Neuronal stem cell (in vitro differentiated cells): Measurements from ENCODE around the gene PARD3B.

Source experiments
- DNase-seq: peaks from one replicate; pipeline ENCODE4 v3.0.0-alpha.2; 2013; ENCODE audit warnings: low spot score
- H2AFZ ChIP-seq: one replicate; pipeline ENCODE4 v1.6.1; 2013; ENCODE audit warnings: mild to moderate bottlenecking, low read length, inconsistent platforms
- H2AK5ac ChIP-seq: 2 replicates; pipeline ENCODE4 v1.6.1; 2013; ENCODE audit warnings: low read depth, mild to moderate bottlenecking, inconsistent platforms, low read length, moderate library complexity, mixed read lengths
- H2BK120ac ChIP-seq: 2 replicates; pipeline ENCODE4 v1.6.1; 2013; ENCODE audit warnings: low read depth, mild to moderate bottlenecking, inconsistent platforms, low read length, moderate library complexity, mixed read lengths
- H2BK12ac ChIP-seq: one replicate; pipeline ENCODE4 v1.6.1; 2013; ENCODE audit warnings: low read length, inconsistent platforms
- H2BK15ac ChIP-seq: 2 replicates; pipeline ENCODE4 v1.6.1; 2013; ENCODE audit warnings: mild to moderate bottlenecking, low read length, inconsistent platforms, mixed read lengths
- H2BK5ac ChIP-seq: one replicate; pipeline ENCODE4 v1.6.1; 2013; ENCODE audit warnings: inconsistent platforms, mild to moderate bottlenecking, low read length, moderate library complexity
- H3K14ac ChIP-seq: one replicate; pipeline ENCODE4 v1.6.1; 2013; ENCODE audit warnings: low read length, inconsistent platforms
- H3K18ac ChIP-seq: 2 replicates; pipeline ENCODE4 v1.6.1; 2013; ENCODE audit warnings: low read length, inconsistent platforms
- H3K23ac ChIP-seq: 2 replicates; pipeline ENCODE4 v1.6.1; 2013; ENCODE audit warnings: low read depth, mild to moderate bottlenecking, mixed read lengths, low read length, inconsistent platforms; ENCODE audit not compliant: poor library complexity
- H3K27ac ChIP-seq: replicated peaks from 3 replicates; pipeline ENCODE4 v1.5.1; 2013; ENCODE audit warnings: low read length, inconsistent platforms
- H3K27me3 ChIP-seq, 3 experiments: 2 replicates each; pipeline ENCODE4 v1.6.1; 2013; ENCODE audit warnings: low read length in 3 of 3, mild to moderate bottlenecking in 2 of 3, inconsistent platforms in 1 of 3, low read depth in 1 of 3, mixed read lengths in 1 of 3, moderate library complexity in 1 of 3; ENCODE audit not compliant: control insufficient read depth in 3 of 3, insufficient read depth in 3 of 3
- H3K36me3 ChIP-seq, 2 donors: replicated peaks in 1 of 2; 2 replicates each; pipeline ENCODE4 v1.6.1; 2013; ENCODE audit warnings: low read length in 2 of 2; ENCODE audit not compliant: control insufficient read depth in 2 of 2, insufficient read depth in 2 of 2
- H3K4ac ChIP-seq: 2 replicates; pipeline ENCODE4 v1.6.1; 2013; ENCODE audit warnings: inconsistent platforms, mild to moderate bottlenecking, low read length, moderate library complexity
- H3K4me1 ChIP-seq, 2 donors: 1 replicate in 1 of 2; 2 replicates in 1 of 2; pipeline ENCODE4 v1.6.1; 2013; ENCODE audit warnings: low read length in 2 of 2, low read depth in 1 of 2; ENCODE audit not compliant: control insufficient read depth in 2 of 2, insufficient read depth in 1 of 2
- H3K4me2 ChIP-seq: one replicate; pipeline ENCODE4 v1.6.1; 2013; ENCODE audit warnings: mild to moderate bottlenecking, low read length, inconsistent platforms; ENCODE audit not compliant: insufficient read depth, poor library complexity, severe bottlenecking
- H3K4me3 ChIP-seq, 2 donors: 2 replicates each; pipeline ENCODE4 v1.5.1; 2013; ENCODE audit warnings: low read length in 2 of 2, mild to moderate bottlenecking in 2 of 2, inconsistent platforms in 1 of 2, moderate library complexity in 1 of 2
- H3K79me1 ChIP-seq: one replicate; pipeline ENCODE4 v1.6.1; 2013; ENCODE audit warnings: low read depth, mild to moderate bottlenecking, inconsistent platforms, low read length, moderate library complexity
- H3K9ac ChIP-seq: one replicate; pipeline ENCODE4 v1.6.1; 2013; ENCODE audit warnings: mild to moderate bottlenecking, low read depth, low read length, inconsistent platforms; ENCODE audit not compliant: poor library complexity
- H3K9me3 ChIP-seq, 2 donors: replicated peaks in 1 of 2; 2 replicates each; pipeline versions ENCODE3 to v1.6.1; 2013; ENCODE audit warnings: low read length in 2 of 2, mild to moderate bottlenecking in 2 of 2, inconsistent platforms in 1 of 2, low read depth in 1 of 2, mixed read lengths in 1 of 2, moderate library complexity in 1 of 2; ENCODE audit not compliant: control insufficient read depth in 2 of 2, insufficient read depth in 1 of 2
- H4K8ac ChIP-seq: one replicate; pipeline ENCODE4 v1.6.1; 2013; ENCODE audit warnings: low read depth, mild to moderate bottlenecking, inconsistent platforms, low read length, moderate library complexity
- H4K91ac ChIP-seq: one replicate; pipeline ENCODE4 v1.6.1; 2013; ENCODE audit warnings: low read length, low read depth, mild to moderate bottlenecking, inconsistent platforms; ENCODE audit not compliant: poor library complexity
- WGBS, 2 donors: extraction: QIAGEN DNeasy Blood & Tissue Kit; methylation state at CpG; one replicate each; pipeline ENCODE4 v1.1.7; 2013; ENCODE audit warnings: missing lambda C conversion rate in 2 of 2, mixed read lengths in 1 of 2; ENCODE audit not compliant: insufficient read length in 2 of 2, insufficient replicate concordance in 1 of 2; ENCODE audit errors: extremely low coverage in 2 of 2; 5-methylcytosine and 5-hydroxymethylcytosine counted together

Gene PARD3B

GRCh38 chr2:204515416-204515815 lies 29.9 kb upstream of the PARD3B start:
- H3K36me3 ChIP-seq: no peaks in the 10 kb centered on the region
- no peak overlapping the region for H3K4me3 ChIP-seq
- no peak overlapping the region for H2BK12ac ChIP-seq
- no peak overlapping the region for H3K23ac ChIP-seq
- no peak overlapping the region for H3K27ac ChIP-seq
- H2BK5ac ChIP-seq: no peak overlapping the region
- no peaks in the 10 kb centered on the region for H3K27me3 ChIP-seq
- no peak for DNase-seq
- H3K79me1 ChIP-seq: no peaks in the 10 kb centered on the region
- H3K4ac ChIP-seq: no peak overlapping the region
- H3K14ac ChIP-seq: no peak overlapping the region
- no peak overlapping the region for H3K4me2 ChIP-seq
- H2AK5ac ChIP-seq: no peak overlapping the region
- no peak overlapping the region for H2BK120ac ChIP-seq
- no peak overlapping the region for H2AFZ ChIP-seq
- no peak overlapping the region for H4K91ac ChIP-seq
- no peak overlapping the region for H2BK15ac ChIP-seq
- H3K4me1 ChIP-seq: no peaks in the 10 kb centered on the region
- H3K9ac ChIP-seq: no peak overlapping the region
- WGBS, 2 donors: no CpG with 5 or more reads among the region's 3 CpGs
- no peak overlapping the region for H3K18ac ChIP-seq
- peaks cover 0 to 3% of the 10 kb centered on the region in 2 donors for H3K9me3 ChIP-seq
- H4K8ac ChIP-seq: no peak overlapping the region

GRCh38 chr2:204517154-204517553 lies 28.1 kb upstream of the PARD3B start:
- H2BK120ac ChIP-seq: no peak overlapping the region
- no peak overlapping the region for H4K8ac ChIP-seq
- H2AFZ ChIP-seq: no peak overlapping the region
- no peaks in the 10 kb centered on the region for H3K27me3 ChIP-seq
- H3K4me2 ChIP-seq: no peak overlapping the region
- peaks cover 0 to 3% of the 10 kb centered on the region in 2 donors for H3K9me3 ChIP-seq
- H2BK12ac ChIP-seq: no peak overlapping the region
- no peak overlapping the region for H3K9ac ChIP-seq
- no peak overlapping the region for H3K4ac ChIP-seq
- H3K14ac ChIP-seq: no peak overlapping the region
- H4K91ac ChIP-seq: no peak overlapping the region
- no peak overlapping the region for H3K23ac ChIP-seq
- no CpG with 5 or more reads among the region's 5 CpGs for WGBS, 2 donors
- H3K27ac ChIP-seq: no peak overlapping the region
- H2BK15ac ChIP-seq: no peak overlapping the region
- H3K79me1 ChIP-seq: no peaks in the 10 kb centered on the region
- no peak overlapping the region for H2AK5ac ChIP-seq
- no peaks in the 10 kb centered on the region for H3K36me3 ChIP-seq
- H3K4me1 ChIP-seq: no peaks in the 10 kb centered on the region
- H3K18ac ChIP-seq: no peak overlapping the region
- H2BK5ac ChIP-seq: no peak overlapping the region
- DNase-seq: no peak
- H3K4me3 ChIP-seq: no peak overlapping the region

DNA sequence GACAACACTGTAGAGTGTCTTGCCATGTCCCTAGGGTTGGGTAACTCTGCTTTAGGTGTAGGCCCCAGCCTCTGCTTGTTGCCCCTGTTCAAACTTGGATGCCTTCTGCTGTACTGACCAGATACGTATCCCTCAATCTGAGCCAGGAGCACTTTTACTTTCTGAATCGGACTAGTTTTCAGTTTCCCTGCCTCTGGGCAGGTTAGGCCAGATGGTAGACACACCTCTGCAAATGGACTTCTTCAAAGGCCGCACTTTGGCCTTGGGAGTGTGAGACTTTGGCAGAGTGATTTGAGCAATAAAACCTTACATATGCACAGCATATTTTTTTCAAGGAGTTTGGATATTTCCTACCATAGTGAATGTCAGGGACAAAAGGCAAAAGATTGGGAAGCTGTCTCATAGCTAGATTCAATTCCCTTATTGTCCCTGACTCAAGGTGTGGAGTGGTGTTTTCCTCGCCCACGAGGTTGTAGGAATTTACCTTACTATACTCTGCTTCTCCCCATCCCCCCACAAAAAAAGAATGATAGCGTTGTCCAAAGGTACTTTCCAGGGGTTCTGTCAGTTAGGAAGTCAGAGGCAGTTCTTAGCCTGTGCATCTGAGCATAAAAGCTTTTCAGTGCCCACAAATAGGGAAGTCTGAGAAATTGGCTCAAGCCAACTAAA lies 15.3 kb upstream of the PARD3B start:
- no peak overlapping the region for H3K4me3 ChIP-seq
- no peak overlapping the region for H2BK12ac ChIP-seq
- no CpG with 5 or more reads among the region's 6 CpGs for WGBS, 2 donors
- no peak overlapping the region for H3K4ac ChIP-seq
- H3K79me1 ChIP-seq: no peaks in the 10 kb centered on the region
- H2BK120ac ChIP-seq: no peak overlapping the region
- no peak overlapping the region for H4K8ac ChIP-seq
- DNase-seq: no peak
- H3K9me3 ChIP-seq: no peaks in the 10 kb centered on the region
- no peak overlapping the region for H2BK5ac ChIP-seq
- H3K9ac ChIP-seq: no peak overlapping the region
- H3K27me3 ChIP-seq: no peaks in the 10 kb centered on the region
- H3K14ac ChIP-seq: no peak overlapping the region
- H3K18ac ChIP-seq: no peak overlapping the region
- H2BK15ac ChIP-seq: no peak overlapping the region
- no peaks in the 10 kb centered on the region for H3K4me1 ChIP-seq
- H3K4me2 ChIP-seq: no peak overlapping the region
- no peak overlapping the region for H2AK5ac ChIP-seq
- no peak overlapping the region for H2AFZ ChIP-seq
- H4K91ac ChIP-seq: no peak overlapping the region
- H3K27ac ChIP-seq: no peak overlapping the region
- no peak overlapping the region for H3K23ac ChIP-seq
- no peaks in the 10 kb centered on the region for H3K36me3 ChIP-seq

DNA sequence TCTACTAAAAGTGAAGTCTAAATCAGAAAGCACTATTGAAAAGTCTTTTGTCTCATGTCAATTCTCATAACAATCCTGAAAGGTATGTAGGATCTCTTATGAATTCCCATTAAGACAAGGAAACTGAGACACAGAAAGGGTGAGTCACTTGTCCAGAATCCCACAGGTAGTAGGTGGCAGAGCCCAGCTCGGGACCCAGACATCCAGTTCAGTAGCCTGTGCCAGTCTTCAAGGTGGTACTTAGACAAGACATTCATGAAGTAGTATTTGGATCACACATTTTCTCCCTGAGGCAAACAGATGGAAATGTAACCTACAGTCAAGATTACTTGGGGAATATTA lies 14.8 kb upstream of the PARD3B start:
- Histone ChIP-seq H3K36me3 (no peaks in the 10 kb centered on the region), H3K79me1 (no peaks in the 10 kb centered on the region), H3K4me2 (no peak overlapping the region), H3K27me3 (no peaks in the 10 kb centered on the region), H2BK120ac (no peak overlapping the region), H3K4ac (no peak overlapping the region), H2AFZ (no peak overlapping the region), H3K9ac (no peak overlapping the region), H4K91ac (no peak overlapping the region), H2BK5ac (no peak overlapping the region), H2AK5ac (no peak overlapping the region), H3K9me3 (no peaks in the 10 kb centered on the region), H4K8ac (no peak overlapping the region), H3K23ac (no peak overlapping the region), H3K14ac (no peak overlapping the region), H3K18ac (no peak overlapping the region), H2BK12ac (no peak overlapping the region), H3K4me1 (no peaks in the 10 kb centered on the region), H2BK15ac (no peak overlapping the region), H3K27ac (no peak overlapping the region), H3K4me3 (no peak overlapping the region)
- no CpG with 5 or more reads among the region's 1 CpG for WGBS, 2 donors
- DNase-seq: no peak
